PC-9 (cell line): Measurements from ENCODE around the gene MTFMT. TPM values are rescaled to one million over a fixed set of nuclear protein-coding genes. Genes with fewer than 3 reads are reported as not detected.

ENCODE experiments used
- BruUV-seq: library from RNA; stranded (reverse); fragments of 400-500 nt; replicated peaks from 2 replicates; lab custom pipeline; 2021; lab: Mats Ljungman, UMichigan
- CTCF ChIA-PET: fragments of 300-600 bp; sonication (Branson Sonifier 250); formaldehyde crosslinking; loops from one replicate; lab custom pipeline; 2022; ENCODE audit warnings: antibody characterized with exemption; lab: Charles Lee
- POLR2A ChIA-PET: fragments of 300-600 bp; sonication (Branson Sonifier 250); formaldehyde crosslinking; loops from one replicate; lab custom pipeline; 2022; ENCODE audit warnings: antibody characterized with exemption; ENCODE audit not compliant: unreplicated experiment; lab: Charles Lee
- DNase-seq, 2 experiments: peaks; one replicate each; pipeline versions ENCODE4 v3.0.0 to v3.0.0-alpha.2; 2015 to 2022; ENCODE audit warnings: mixed read lengths in 1 of 2
- H2AFZ ChIP-seq: fragments of 200-600 bp; sonication (generic); 2 replicates; pipeline ENCODE4 v1.8.1; 2017; ENCODE audit warnings: antibody characterized with exemption
- H3F3A ChIP-seq: fragments of 200-600 bp; sonication (generic); 2 replicates; pipeline ENCODE4 v1.8.1; 2017; ENCODE audit warnings: antibody characterized with exemption, mild to moderate bottlenecking, low read depth; ENCODE audit not compliant: insufficient read depth
- H3K27ac ChIP-seq: fragments of 200-600 bp; sonication (generic); 2 replicates; pipeline ENCODE4 v1.6.1; 2016; ENCODE audit warnings: mixed run types
- H3K27me3 ChIP-seq: fragments of 200-600 bp; sonication (generic); 2 replicates; pipeline ENCODE4 v1.6.1; 2016; ENCODE audit warnings: low read depth, mixed run types; ENCODE audit not compliant: insufficient read depth
- H3K36me3 ChIP-seq: fragments of 200-600 bp; sonication (generic); 2 replicates; pipeline ENCODE4 v1.6.1; 2016; ENCODE audit warnings: low read depth, mixed run types
- H3K4me1 ChIP-seq: fragments of 200-600 bp; sonication (generic); replicated peaks from 2 replicates; pipeline ENCODE4 v1.6.1; 2016; ENCODE audit warnings: mixed run types; ENCODE audit not compliant: insufficient read depth
- H3K4me2 ChIP-seq: fragments of 200-600 bp; sonication (generic); 2 replicates; pipeline ENCODE4 v1.6.1; 2017; ENCODE audit warnings: mixed run types
- H3K4me3 ChIP-seq: fragments of 200-600 bp; sonication (generic); 2 replicates; pipeline ENCODE4 v1.6.1; 2016; ENCODE audit warnings: mixed run types
- H3K79me2 ChIP-seq: fragments of 200-600 bp; sonication (generic); 2 replicates; pipeline ENCODE4 v1.6.1; 2017; ENCODE audit warnings: low read depth, mixed run types
- H3K9me2 ChIP-seq: fragments of 200-600 bp; sonication (generic); 2 replicates; pipeline ENCODE4 v1.8.1; 2017; ENCODE audit warnings: mild to moderate bottlenecking; ENCODE audit not compliant: insufficient read depth
- H3K9me3 ChIP-seq: fragments of 200-600 bp; sonication (generic); 2 replicates; pipeline ENCODE4 v1.8.1; 2016; ENCODE audit warnings: low read depth; ENCODE audit not compliant: insufficient read depth
- H4K20me1 ChIP-seq: fragments of 200-600 bp; sonication (generic); 2 replicates; pipeline ENCODE4 v1.8.1; 2017; ENCODE audit not compliant: insufficient read depth
- EZH2 ChIP-seq: fragments of 200-600 bp; sonication (generic); IDR thresholded peaks from 2 replicates; pipeline ENCODE4 v1.8.0; 2017; ENCODE audit warnings: antibody characterized with exemption, low read depth
- intact Hi-C: fragments of 100-400 bp; cut with micrococcal nuclease; formaldehyde crosslinking; loops from one replicate; pipeline ENCODE4 v1.10.0; 2022; ENCODE audit not compliant: unreplicated experiment
- total RNA-seq: library from RNA; stranded (reverse); gene quantifications from 2 replicates; pipeline ENCODE4 v1.2.3, GENCODE V29; 2021
- TF ChIP-seq, protein P1 (sequence below): fragments of 200-600 bp; sonication (generic); conservative IDR thresholded peaks from 2 replicates; pipeline ENCODE4 v1.6.1; 2017; ENCODE audit warnings: mixed run types, antibody characterized with exemption, mild to moderate bottlenecking, moderate library complexity

The MTFMT gene
- total RNA-seq, 1 experiment from 2014 or later: 16.0 TPM

DNA sequence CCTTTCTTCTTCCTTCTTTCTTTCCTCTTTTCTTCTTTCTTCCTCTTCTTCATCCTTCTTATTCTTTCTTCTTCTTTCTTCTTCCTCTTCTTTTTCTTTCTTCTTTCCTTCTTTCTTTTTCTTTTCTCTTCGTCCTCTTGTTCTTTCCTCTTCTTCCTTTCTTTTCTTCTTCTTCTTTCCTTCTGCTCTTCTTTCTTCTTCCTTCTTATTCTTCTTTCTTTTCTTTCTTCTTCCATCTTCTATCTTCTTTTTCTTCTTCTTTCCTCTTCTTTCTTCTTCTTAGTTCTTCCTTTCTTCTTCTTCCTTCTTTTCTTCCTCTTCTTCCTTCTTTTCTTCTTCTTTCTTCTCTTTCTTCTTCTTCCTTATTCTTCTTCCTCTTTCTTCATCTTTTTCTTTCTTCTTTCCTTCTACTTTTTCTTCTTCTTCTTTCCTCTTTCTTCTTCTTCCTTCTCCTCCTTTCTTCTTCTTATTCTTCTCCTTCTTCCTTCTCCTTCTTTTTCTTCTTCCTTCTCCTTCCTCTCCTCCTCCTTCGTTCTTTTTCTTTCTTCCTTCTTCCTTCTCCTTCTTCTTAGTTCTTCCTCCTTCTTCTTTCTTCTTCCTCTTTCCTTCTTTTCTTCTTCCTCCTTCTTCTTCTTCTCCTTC lies 77.5 kb downstream of the MTFMT start:
- H3K9me2 ChIP-seq: no peaks in the 10 kb centered on the region
- H3K79me2 ChIP-seq: no peaks in the 10 kb centered on the region
- peaks cover 10% of the 10 kb centered on the region; the same call in 1 of the 2 replicates for H3F3A ChIP-seq
- ChIA-PET CTCF (no interaction called here), POLR2A (no interaction called here)
- no peaks in the 10 kb centered on the region; the same call in 1 of the 2 replicates for H3K36me3 ChIP-seq
- H3K4me1 ChIP-seq: no peaks in the 10 kb centered on the region
- H2AFZ ChIP-seq: no peak overlapping the region
- no peaks in the 10 kb centered on the region for H3K9me3 ChIP-seq
- H3K27me3 ChIP-seq: no peaks in the 10 kb centered on the region
- TF ChIP-seq, protein P1, sequence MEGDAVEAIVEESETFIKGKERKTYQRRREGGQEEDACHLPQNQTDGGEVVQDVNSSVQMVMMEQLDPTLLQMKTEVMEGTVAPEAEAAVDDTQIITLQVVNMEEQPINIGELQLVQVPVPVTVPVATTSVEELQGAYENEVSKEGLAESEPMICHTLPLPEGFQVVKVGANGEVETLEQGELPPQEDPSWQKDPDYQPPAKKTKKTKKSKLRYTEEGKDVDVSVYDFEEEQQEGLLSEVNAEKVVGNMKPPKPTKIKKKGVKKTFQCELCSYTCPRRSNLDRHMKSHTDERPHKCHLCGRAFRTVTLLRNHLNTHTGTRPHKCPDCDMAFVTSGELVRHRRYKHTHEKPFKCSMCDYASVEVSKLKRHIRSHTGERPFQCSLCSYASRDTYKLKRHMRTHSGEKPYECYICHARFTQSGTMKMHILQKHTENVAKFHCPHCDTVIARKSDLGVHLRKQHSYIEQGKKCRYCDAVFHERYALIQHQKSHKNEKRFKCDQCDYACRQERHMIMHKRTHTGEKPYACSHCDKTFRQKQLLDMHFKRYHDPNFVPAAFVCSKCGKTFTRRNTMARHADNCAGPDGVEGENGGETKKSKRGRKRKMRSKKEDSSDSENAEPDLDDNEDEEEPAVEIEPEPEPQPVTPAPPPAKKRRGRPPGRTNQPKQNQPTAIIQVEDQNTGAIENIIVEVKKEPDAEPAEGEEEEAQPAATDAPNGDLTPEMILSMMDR: no peak
- no peak for TF ChIP-seq EZH2
- H3K4me2 ChIP-seq: no peak overlapping the region
- intact Hi-C loops: no loop called here
- BruUV-seq: no TSS peak
- DNase-seq: no peak
- H3K4me3 ChIP-seq: no peak overlapping the region
- H3K27ac ChIP-seq: no peak overlapping the region
- H4K20me1 ChIP-seq: no peaks in the 10 kb centered on the region

Other genes with a start within 250 kb of the MTFMT start
- 54.8 and 67.6 TPM in 2 replicates for gene PIF1, start 204.0 kb downstream of the MTFMT start, total RNA-seq
- 7.5 and 7.9 TPM in 2 replicates for gene PLEKHO2, start 187.7 kb downstream of the MTFMT start, total RNA-seq
- 14.2 and 17.5 TPM in 2 replicates for gene ANKDD1A, start 117.7 kb downstream of the MTFMT start, total RNA-seq
- 88.3 and 91.7 TPM in 2 replicates for gene SPG21, start 39.7 kb downstream of the MTFMT start, total RNA-seq
- gene SLC51B, start 15.7 kb upstream of the MTFMT start, total RNA-seq: not detected in 2 replicates
- not detected in 2 replicates for gene RASL12, start 38.4 kb upstream of the MTFMT start, total RNA-seq
- not detected in 2 replicates for gene KBTBD13, start 47.1 kb upstream of the MTFMT start, total RNA-seq
- gene UBAP1L, start 85.6 kb upstream of the MTFMT start, total RNA-seq: 2.5 and 3.1 TPM in 2 replicates
- 29.1 and 31.4 TPM in 2 replicates for gene PDCD7, start 104.2 kb upstream of the MTFMT start, total RNA-seq
- 41.0 and 44.1 TPM in 2 replicates for gene CLPX, start 155.7 kb upstream of the MTFMT start, total RNA-seq
- gene CILP, start 181.8 kb upstream of the MTFMT start, total RNA-seq: 0.07 and 0.08 TPM in 2 replicates